GM23248 (cell line): Measurements from ENCODE around the gene BPIFB2. TPM values are rescaled to one million over a fixed set of nuclear protein-coding genes. Genes with fewer than 3 reads are reported as not detected.

Experiments used
- DNase-seq: peaks from one replicate; pipeline ENCODE4 v3.0.0-alpha.2; 2015
- H2AFZ ChIP-seq: fragments of 200-600 bp; sonication (generic); 2 replicates; pipeline ENCODE4 v1.6.1; 2016; ENCODE audit warnings: antibody characterized with exemption
- H3F3A ChIP-seq: fragments of 200-600 bp; sonication (generic); 2 replicates; pipeline ENCODE4 v1.6.1; 2016; ENCODE audit warnings: mild to moderate bottlenecking, antibody characterized with exemption, mixed run types; ENCODE audit not compliant: insufficient read depth
- H3K27ac ChIP-seq: fragments of 200-600 bp; sonication (generic); 2 replicates; pipeline ENCODE4 v1.5.1; 2016; ENCODE audit warnings: mild to moderate bottlenecking
- H3K27me3 ChIP-seq: fragments of 200-600 bp; sonication (generic); replicated peaks from 2 replicates; pipeline ENCODE4 v1.6.1; 2016; ENCODE audit warnings: mild to moderate bottlenecking; ENCODE audit not compliant: insufficient read depth
- H3K36me3 ChIP-seq: fragments of 200-600 bp; sonication (generic); 2 replicates; pipeline ENCODE4 v1.6.1; 2016; ENCODE audit warnings: low read depth, mild to moderate bottlenecking
- H3K4me1 ChIP-seq: fragments of 200-600 bp; sonication (generic); 2 replicates; pipeline ENCODE4 v1.6.1; 2016; ENCODE audit warnings: mild to moderate bottlenecking; ENCODE audit not compliant: insufficient read depth
- H3K4me2 ChIP-seq: fragments of 200-600 bp; sonication (generic); one replicate; pipeline ENCODE4 v1.6.1; 2016; ENCODE audit warnings: mild to moderate bottlenecking; ENCODE audit not compliant: unreplicated experiment
- H3K4me3 ChIP-seq: fragments of 200-600 bp; sonication (generic); 2 replicates; pipeline ENCODE4 v1.5.1; 2016; ENCODE audit warnings: mild to moderate bottlenecking
- H3K79me2 ChIP-seq: fragments of 200-600 bp; sonication (generic); 2 replicates; pipeline ENCODE4 v1.6.1; 2016; ENCODE audit warnings: mild to moderate bottlenecking; ENCODE audit not compliant: insufficient read depth
- H3K9ac ChIP-seq: fragments of 200-600 bp; sonication (generic); 2 replicates; pipeline ENCODE4 v1.6.1; 2016; ENCODE audit warnings: mild to moderate bottlenecking
- H3K9me2 ChIP-seq: fragments of 200-600 bp; sonication (generic); 2 replicates; pipeline ENCODE4 v1.6.1; 2016; ENCODE audit warnings: mixed run types, mild to moderate bottlenecking, moderate library complexity; ENCODE audit not compliant: insufficient read depth
- H3K9me3 ChIP-seq: fragments of 200-600 bp; sonication (generic); one replicate; pipeline ENCODE4 v1.6.1; 2017; ENCODE audit warnings: low read depth
- H4K20me1 ChIP-seq: fragments of 200-600 bp; sonication (generic); 2 replicates; pipeline ENCODE4 v1.6.0; 2016; ENCODE audit not compliant: insufficient read depth
- EZH2 ChIP-seq: fragments of 200-600 bp; sonication (generic); IDR thresholded peaks from 2 replicates; pipeline ENCODE4 v1.6.1; 2018; ENCODE audit warnings: antibody characterized with exemption, mild to moderate bottlenecking; ENCODE audit not compliant: insufficient read depth, poor library complexity, severe bottlenecking
- EZH2phosphoT487 ChIP-seq: fragments of 200-600 bp; sonication (generic); IDR thresholded peaks from 2 replicates; pipeline ENCODE4 v1.6.1; 2018; ENCODE audit warnings: antibody characterized with exemption, moderate library complexity, mild to moderate bottlenecking, low read depth; ENCODE audit not compliant: insufficient read depth
- WGBS, 2 experiments: methylation state at CpG; one replicate each; pipeline ENCODE4 v1.1.6; 2015 to 2017; ENCODE audit warnings: low lambda C conversion rate in 2 of 2, low coverage in 1 of 2; ENCODE audit errors: missing lambda C conversion rate in 2 of 2; 5-methylcytosine and 5-hydroxymethylcytosine counted together
- in situ Hi-C: fragments of 300-500 bp; cut with MboI; formaldehyde crosslinking; loops from 2 replicates; pipeline ENCODE4 v1.15.0; 2020
- polyA plus RNA-seq: library from polyadenylated mRNA; unstranded; fragments of >200 nt; fragmentation: Nextera tagmentation; extraction: Ambion mirVana; gene quantifications from 2 replicates; pipeline ENCODE4 v1.2.1, GENCODE V29; 2016
- total RNA-seq: library from RNA; depleted of rRNA; stranded (reverse); fragments of >200 nt; shearing (Covaris generic); gene quantifications from 2 replicates; pipeline ENCODE4 v1.2.3, GENCODE V29; 2014

BPIFB2 gene
- total and polyA plus RNA-seq, 2 experiments from 2014 or later = not detected

DNA sequence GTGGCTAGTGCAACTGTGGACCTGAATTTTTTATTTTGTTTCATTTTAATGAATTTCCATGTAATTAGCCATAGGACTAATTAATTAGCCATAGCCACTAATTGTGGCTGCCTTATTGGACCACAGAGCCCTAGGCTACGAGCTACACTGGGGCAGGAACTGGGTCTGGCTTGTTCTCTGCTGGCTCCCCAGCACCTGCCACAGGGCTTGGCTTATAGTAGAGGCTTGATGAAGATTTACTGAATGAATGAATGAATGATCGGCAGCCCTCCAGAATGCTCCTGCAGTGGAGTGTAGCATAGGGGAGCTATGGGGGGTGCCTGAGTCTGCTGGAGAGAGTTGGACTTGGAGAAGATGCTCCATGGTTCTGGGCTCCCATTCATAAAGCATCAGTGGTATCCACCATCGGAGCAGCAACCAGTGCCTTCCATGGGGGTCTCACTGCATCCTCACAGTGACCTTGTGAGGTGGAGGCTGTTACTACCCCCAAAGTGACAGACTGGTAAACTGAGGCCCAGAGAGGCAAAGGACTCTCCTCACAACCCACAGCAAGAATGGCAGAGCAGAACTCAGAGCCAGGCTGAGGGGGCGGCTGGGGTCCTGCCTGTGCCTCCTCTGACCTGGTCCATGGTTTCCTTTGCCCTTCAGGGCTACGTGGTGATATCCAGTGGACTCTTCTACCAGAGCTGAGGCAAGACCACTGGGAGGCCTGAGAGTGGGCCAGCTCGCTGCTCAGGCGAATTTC is 15.4 kb downstream of the BPIFB2 start:
- no peak overlapping the region for H3K4me2 ChIP-seq
- 25 to 28% methylated on average over 7 of the region's 7 CpGs for WGBS, 2 experiments

DNA sequence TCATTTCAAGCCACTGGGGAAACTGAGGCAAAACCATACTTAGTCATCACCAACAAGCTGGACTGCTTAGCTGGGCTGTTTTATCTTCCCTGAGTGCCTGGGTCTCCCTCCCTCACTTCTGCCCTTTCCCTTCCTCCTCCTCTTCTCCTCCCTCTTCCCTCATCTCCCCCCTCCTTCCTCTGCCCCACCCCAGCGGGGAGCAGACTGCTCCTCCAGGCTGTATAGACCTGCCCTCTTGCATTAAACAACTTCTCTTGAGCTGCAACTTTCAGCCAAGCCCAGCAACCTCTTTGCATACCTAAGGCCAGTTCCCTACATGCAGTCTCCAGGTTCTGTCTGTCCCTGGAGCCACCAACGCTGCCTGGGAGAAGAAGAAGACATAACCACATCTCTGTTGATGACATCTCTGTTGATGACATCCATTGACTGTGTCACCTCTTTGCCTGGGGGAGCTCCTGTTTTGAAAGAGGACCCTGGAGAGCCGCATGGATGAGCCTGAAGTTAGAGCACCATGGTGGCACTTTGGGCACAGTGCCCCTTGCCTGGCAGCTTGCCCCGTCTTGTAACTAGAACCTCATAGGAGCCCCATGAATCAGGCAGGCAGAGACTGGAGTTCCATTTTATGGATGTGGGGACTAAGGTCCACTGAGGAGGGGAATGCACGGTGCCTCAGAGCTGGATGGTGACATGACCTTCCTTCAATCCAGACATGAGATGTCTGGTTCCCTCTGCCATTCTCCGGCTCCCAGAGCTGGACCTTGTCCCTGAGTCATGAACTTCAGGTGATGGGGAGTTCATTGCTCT is 16.1 kb downstream of the BPIFB2 start:
- in situ Hi-C loops = no loop called here
- Histone ChIP-seq H3K27me3 (0 out of 2 replicates have a peak, but pooled peaks cover 5% of the 10 kb centered on the region), H3K9ac (no peak overlapping the region), H2AFZ (no peak overlapping the region), H3K9me2 (no peaks in the 10 kb centered on the region), H3K27ac (no peak overlapping the region), H3K4me1 (no peaks in the 10 kb centered on the region), H3K79me2 (no peaks in the 10 kb centered on the region), H3K4me3 (no peak overlapping the region), H3K4me2 (no peak overlapping the region), H3K36me3 (no peaks in the 10 kb centered on the region), H3K9me3 (no peaks in the 10 kb centered on the region), H3F3A (no peaks in the 10 kb centered on the region), H4K20me1 (no peaks in the 10 kb centered on the region)
- DNase-seq = no peak
- TF ChIP-seq EZH2 (no peak), EZH2phosphoT487 (no peak)
- WGBS, 2 experiments = 24 to 25% methylated on average over 5 to 6 of the region's 6 CpGs

More for the DNA sequence above, 15.4 kb downstream of the BPIFB2 start:
- peaks cover 9% of the 10 kb centered on the region; the same call in 1 of the 2 replicates for H3K27me3 ChIP-seq
- no peak for TF ChIP-seq EZH2
- no peak for TF ChIP-seq EZH2phosphoT487
- no peak overlapping the region for H2AFZ ChIP-seq
- DNase-seq = no peak
- no peak overlapping the region for H3K9ac ChIP-seq
- H3K9me3 ChIP-seq = no peaks in the 10 kb centered on the region
- no peak overlapping the region for H3K27ac ChIP-seq
- H3K79me2 ChIP-seq = no peaks in the 10 kb centered on the region
- H3F3A ChIP-seq = no peaks in the 10 kb centered on the region
- H3K9me2 ChIP-seq = no peaks in the 10 kb centered on the region
- in situ Hi-C loops = no loop called here
- no peak overlapping the region for H3K4me3 ChIP-seq
- H3K4me1 ChIP-seq = no peaks in the 10 kb centered on the region
- no peaks in the 10 kb centered on the region for H4K20me1 ChIP-seq
- H3K36me3 ChIP-seq = no peaks in the 10 kb centered on the region

DNA sequence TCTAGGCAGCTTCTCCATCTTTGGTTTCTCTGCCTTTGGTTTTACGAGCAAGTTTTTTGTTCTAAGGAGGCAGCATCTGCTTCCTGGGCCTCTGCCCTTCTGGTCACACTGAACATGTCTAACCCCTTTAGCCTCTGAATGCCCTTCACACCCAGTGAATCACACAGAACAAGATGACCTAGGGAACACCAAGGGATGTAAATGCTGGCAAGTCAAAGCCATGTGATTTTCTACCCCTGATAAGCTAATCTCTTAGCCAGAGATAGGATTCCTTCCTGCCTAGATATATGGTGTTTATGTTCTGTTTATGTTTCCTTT is 16.7 kb downstream of the BPIFB2 start:
- TF ChIP-seq EZH2 (no peak), EZH2phosphoT487 (no peak)
- 0 out of 2 replicates have a peak, but pooled peaks cover 1% of the 10 kb centered on the region for H3K27me3 ChIP-seq

DNA sequence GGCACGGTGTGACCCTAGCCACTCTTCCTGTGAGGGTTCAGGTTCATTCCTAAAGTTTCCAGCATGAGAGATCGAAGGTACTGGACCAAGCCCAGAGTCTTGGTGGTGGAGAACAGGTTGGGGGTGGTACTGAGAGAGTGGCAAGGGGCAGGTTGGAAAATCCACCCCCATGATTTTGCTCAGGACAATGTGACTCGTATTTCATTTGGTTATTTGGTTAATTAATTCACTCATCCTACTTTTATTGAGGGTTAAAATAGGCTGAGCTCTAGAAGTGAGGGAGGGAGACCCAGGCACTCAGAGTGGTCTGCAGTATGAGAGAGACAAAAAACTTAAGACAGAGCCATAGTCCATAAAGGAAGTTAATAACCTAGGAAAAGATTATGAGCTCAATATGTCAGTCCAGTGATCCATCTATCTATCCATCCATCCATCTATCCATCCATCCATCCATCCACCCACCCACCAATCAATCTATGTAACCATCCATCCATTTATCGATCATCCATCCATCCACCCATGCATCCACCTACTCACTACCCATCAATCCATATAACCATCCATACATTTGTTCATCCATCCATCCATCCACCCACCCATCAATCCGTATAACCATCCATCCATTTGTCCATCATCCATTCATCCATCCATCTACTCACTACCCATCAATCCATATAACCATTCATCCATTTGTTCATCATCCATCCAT is 17.3 kb downstream of the BPIFB2 start:
- TF ChIP-seq EZH2 (no peak), EZH2phosphoT487 (no peak)
- Histone ChIP-seq H3K9ac (no peak overlapping the region), H3K36me3 (no peaks in the 10 kb centered on the region), H4K20me1 (no peaks in the 10 kb centered on the region), H3K4me2 (no peak overlapping the region), H3K79me2 (no peaks in the 10 kb centered on the region), H3F3A (no peaks in the 10 kb centered on the region), H3K27ac (no peak overlapping the region), H3K9me3 (no peaks in the 10 kb centered on the region), H3K9me2 (no peaks in the 10 kb centered on the region), H3K27me3 (no peaks in the 10 kb centered on the region), H2AFZ (no peak overlapping the region), H3K4me3 (no peak overlapping the region), H3K4me1 (no peaks in the 10 kb centered on the region)
- in situ Hi-C loops = no loop called here
- no peak for DNase-seq
- 21 to 23% methylated on average over 5 of the region's 5 CpGs for WGBS, 2 experiments

More for the DNA sequence above, 16.7 kb downstream of the BPIFB2 start:
- Histone ChIP-seq H3K4me3 (no peak overlapping the region), H3K79me2 (no peaks in the 10 kb centered on the region), H3K9me2 (no peaks in the 10 kb centered on the region), H3K9me3 (no peaks in the 10 kb centered on the region), H3K4me2 (no peak overlapping the region), H3K4me1 (no peaks in the 10 kb centered on the region), H4K20me1 (no peaks in the 10 kb centered on the region), H3K9ac (no peak overlapping the region), H3K36me3 (no peaks in the 10 kb centered on the region), H3K27ac (no peak overlapping the region), H2AFZ (no peak overlapping the region), H3F3A (no peaks in the 10 kb centered on the region)
- no peak for DNase-seq
- 25% methylated on average over 1 of the region's 1 CpG for WGBS, 2 experiments
- in situ Hi-C loops = no loop called here
